H9 (cell line): ENCODE measurements around the gene HTR7. TPM values are rescaled to one million over a fixed set of nuclear protein-coding genes. Genes with fewer than 3 reads are reported as not detected.

Experiments used
- DNase-seq: peaks from one replicate; pipeline ENCODE4 v3.0.0-alpha.2; 2017
- H2AFZ ChIP-seq: one replicate; pipeline ENCODE4 v1.6.1; 2013; ENCODE audit warnings: mild to moderate bottlenecking, low read length, control low read depth, moderate library complexity
- H2AK5ac ChIP-seq: 2 replicates; pipeline ENCODE4 v1.6.1; 2013; ENCODE audit warnings: low read length, control low read depth, mixed read lengths; ENCODE audit not compliant: insufficient read length
- H2BK120ac ChIP-seq: one replicate; pipeline ENCODE4 v1.6.1; 2013; ENCODE audit warnings: low read depth, mild to moderate bottlenecking, low read length, control low read depth, inconsistent platforms; ENCODE audit not compliant: poor library complexity, severe bottlenecking
- H2BK12ac ChIP-seq: 2 replicates; pipeline ENCODE4 v1.6.1; 2013; ENCODE audit warnings: low read length, control low read depth, mixed read lengths, low read depth; ENCODE audit not compliant: insufficient read length
- H2BK15ac ChIP-seq: 2 replicates; pipeline ENCODE4 v1.6.1; 2013; ENCODE audit warnings: low read depth, low read length, control low read depth
- H2BK20ac ChIP-seq: one replicate; pipeline ENCODE4 v1.6.1; 2013; ENCODE audit warnings: low read depth, mild to moderate bottlenecking, low read length, control low read depth, inconsistent platforms; ENCODE audit not compliant: poor library complexity, severe bottlenecking
- H2BK5ac ChIP-seq: 2 replicates; pipeline ENCODE4 v1.6.1; 2013; ENCODE audit warnings: low read length, control low read depth, mixed read lengths; ENCODE audit not compliant: insufficient read length
- H3K14ac ChIP-seq: 2 replicates; pipeline ENCODE4 v1.6.1; 2013; ENCODE audit warnings: low read length, control low read depth; ENCODE audit not compliant: insufficient read depth
- H3K18ac ChIP-seq: 2 replicates; pipeline ENCODE4 v1.6.1; 2013; ENCODE audit warnings: low read depth, mild to moderate bottlenecking, mixed read lengths, low read length, control low read depth; ENCODE audit not compliant: insufficient read length
- H3K23ac ChIP-seq: 2 replicates; pipeline ENCODE4 v1.6.1; 2013; ENCODE audit warnings: low read length, control low read depth, mixed read lengths, low read depth; ENCODE audit not compliant: insufficient read length
- H3K23me2 ChIP-seq: 2 replicates; pipeline ENCODE4 v1.6.1; 2013; ENCODE audit warnings: low read depth, mild to moderate bottlenecking, mixed read lengths, low read length, control low read depth; ENCODE audit not compliant: insufficient read length, poor library complexity, severe bottlenecking
- H3K27ac ChIP-seq: 2 replicates; pipeline ENCODE4 v1.5.1; 2013; ENCODE audit warnings: low read length, control low read depth, mixed read lengths, low read depth; ENCODE audit not compliant: insufficient read length
- H3K27me3 ChIP-seq: 2 replicates; pipeline ENCODE4 v1.6.1; 2013; ENCODE audit warnings: low read length, control low read depth, inconsistent platforms; ENCODE audit not compliant: insufficient read depth
- H3K4ac ChIP-seq: 2 replicates; pipeline ENCODE4 v1.6.1; 2013; ENCODE audit warnings: low read depth, mild to moderate bottlenecking, control low read depth, inconsistent platforms, low read length, moderate library complexity
- H3K4me1 ChIP-seq: 2 replicates; pipeline ENCODE4 v1.6.1; 2013; ENCODE audit warnings: low read length, control low read depth, inconsistent platforms; ENCODE audit not compliant: insufficient read depth
- H3K4me2 ChIP-seq: 2 replicates; pipeline ENCODE4 v1.6.1; 2013; ENCODE audit warnings: low read length, control low read depth, mixed read lengths; ENCODE audit not compliant: insufficient read length, insufficient read depth
- H3K56ac ChIP-seq: 2 replicates; pipeline ENCODE4 v1.6.1; 2013; ENCODE audit warnings: low read depth, mild to moderate bottlenecking, mixed read lengths, low read length, control low read depth; ENCODE audit not compliant: insufficient read length
- H3K79me1 ChIP-seq: 2 replicates; pipeline ENCODE4 v1.6.1; 2013; ENCODE audit warnings: low read depth, mild to moderate bottlenecking, moderate library complexity, low read length, control low read depth, inconsistent platforms; ENCODE audit not compliant: insufficient read depth, poor library complexity, severe bottlenecking
- H3K79me2 ChIP-seq: 2 replicates; pipeline ENCODE4 v1.6.1; 2013; ENCODE audit warnings: low read length, control low read depth, inconsistent platforms; ENCODE audit not compliant: insufficient read depth
- H3K9ac ChIP-seq: 2 replicates; pipeline ENCODE4 v1.6.1; 2013; ENCODE audit warnings: low read length, control low read depth, mixed read lengths; ENCODE audit not compliant: insufficient read length; ENCODE audit errors: extremely low read depth
- H3K9me3 ChIP-seq: one replicate; pipeline ENCODE4 v1.6.1; 2013; ENCODE audit warnings: low read depth, low read length, inconsistent platforms; ENCODE audit not compliant: control insufficient read depth
- H3T11ph ChIP-seq: one replicate; pipeline ENCODE4 v1.6.1; 2013; ENCODE audit warnings: mild to moderate bottlenecking, low read length, control low read depth, inconsistent platforms
- H4K20me1 ChIP-seq: one replicate; pipeline ENCODE4 v1.6.1; 2013; ENCODE audit not compliant: control insufficient read depth, insufficient read length, insufficient read depth
- H4K5ac ChIP-seq: 2 replicates; pipeline ENCODE4 v1.6.1; 2013; ENCODE audit warnings: low read depth, mild to moderate bottlenecking, mixed read lengths, low read length, control low read depth; ENCODE audit not compliant: insufficient read length
- H4K8ac ChIP-seq: replicated peaks from 2 replicates; pipeline ENCODE4 v1.6.1; 2013; ENCODE audit warnings: low read length, control low read depth, mixed read lengths, low read depth; ENCODE audit not compliant: insufficient read length
- H4K91ac ChIP-seq: 2 replicates; pipeline ENCODE4 v1.6.1; 2013; ENCODE audit warnings: low read depth, mild to moderate bottlenecking, moderate library complexity, mixed read lengths, low read length, control low read depth; ENCODE audit not compliant: insufficient read length
- H3K27ac Mint-ChIP-seq, 3 experiments: 2 replicates in 2 of 3; 3 replicates in 1 of 3; pipeline ENCODE4 v1.8.0; 2020 to 2021; ENCODE audit warnings: mixed read lengths in 3 of 3, mild to moderate bottlenecking in 1 of 3, moderate library complexity in 1 of 3
- H3K27me3 Mint-ChIP-seq: 2 replicates; pipeline ENCODE4 v1.8.0; 2021; ENCODE audit warnings: low read depth, mild to moderate bottlenecking, moderate library complexity, mixed read lengths
- H3K36me3 Mint-ChIP-seq, 3 experiments: 2 replicates in 2 of 3; 3 replicates in 1 of 3; pipeline ENCODE4 v1.8.0; 2020 to 2021; ENCODE audit warnings: low read depth in 3 of 3, mixed read lengths in 3 of 3; ENCODE audit not compliant: insufficient read depth in 1 of 3
- H3K4me1 Mint-ChIP-seq, 2 experiments: 2 replicates each; pipeline ENCODE4 v1.8.0; 2020; ENCODE audit warnings: mixed read lengths in 2 of 2
- H3K4me3 Mint-ChIP-seq, 2 experiments: 2 replicates in 1 of 2; 3 replicates in 1 of 2; pipeline ENCODE4 v1.8.0; 2020 to 2021; ENCODE audit warnings: mild to moderate bottlenecking in 2 of 2, mixed read lengths in 2 of 2, moderate library complexity in 1 of 2
- H3K9me3 Mint-ChIP-seq, 2 experiments: 2 replicates in 1 of 2; 3 replicates in 1 of 2; pipeline ENCODE4 v1.8.0; 2020; ENCODE audit warnings: mild to moderate bottlenecking in 2 of 2, mixed read lengths in 2 of 2, moderate library complexity in 1 of 2
- CTCF ChIP-seq: fragments of 200-600 bp; sonication (generic); conservative IDR thresholded peaks from 3 replicates; pipeline ENCODE4 v1.8.0; 2021; ENCODE audit warnings: antibody characterized with exemption, mild to moderate bottlenecking
- total RNA-seq: library from RNA; stranded (reverse); gene quantifications from 2 replicates; pipeline ENCODE4 v1.2.1, GENCODE V29; 2021

Gene HTR7
- total RNA-seq, 1 experiment from 2014 or later = 21.3 TPM

GRCh38 chr10:90701428-90701827 lies 156.4 kb downstream of the HTR7 start:
- H3K23me2 ChIP-seq = no peaks in the 10 kb centered on the region
- no peaks in the 10 kb centered on the region; a peak in 1 of 7 replicates for H3K36me3 Mint-ChIP-seq
- H2BK5ac ChIP-seq = no peak overlapping the region
- H3K27ac Mint-ChIP-seq = no peak overlapping the region
- H4K8ac ChIP-seq = no peak overlapping the region
- H3K4me1 ChIP-seq = no peaks in the 10 kb centered on the region
- H3K14ac ChIP-seq = no peak overlapping the region
- no peaks in the 10 kb centered on the region for H3K27me3 ChIP-seq
- H2BK12ac ChIP-seq = no peak overlapping the region
- no peak overlapping the region for H2BK15ac ChIP-seq
- no peak overlapping the region for H2AK5ac ChIP-seq
- no peak overlapping the region for H3K27ac ChIP-seq
- no peak for DNase-seq
- no peak overlapping the region for H3K56ac ChIP-seq
- no peak overlapping the region for H3K23ac ChIP-seq
- H4K5ac ChIP-seq = no peak overlapping the region
- no peaks in the 10 kb centered on the region for H3K79me2 ChIP-seq
- no peak overlapping the region for H2BK120ac ChIP-seq
- no peak overlapping the region for H3K4me2 ChIP-seq
- H4K91ac ChIP-seq = no peak overlapping the region
- no peaks in the 10 kb centered on the region for H3K4me1 Mint-ChIP-seq
- H3T11ph ChIP-seq = no peak overlapping the region
- H3K18ac ChIP-seq = no peak overlapping the region
- no peak for TF ChIP-seq CTCF
- no peaks in the 10 kb centered on the region for H4K20me1 ChIP-seq
- H2AFZ ChIP-seq = no peak overlapping the region
- no peak overlapping the region for H3K4me3 Mint-ChIP-seq
- H3K9me3 ChIP-seq = no peaks in the 10 kb centered on the region
- H3K9ac ChIP-seq = no peak overlapping the region
- H3K9me3 Mint-ChIP-seq = peaks cover 0 to 2% of the 10 kb centered on the region in 2 experiments; a peak in 1 of 5 replicates
- no peak overlapping the region for H2BK20ac ChIP-seq
- H3K4ac ChIP-seq = no peak overlapping the region
- no peaks in the 10 kb centered on the region; the same call in 1 of the 2 replicates for H3K27me3 Mint-ChIP-seq
- no peaks in the 10 kb centered on the region for H3K79me1 ChIP-seq
